GM23338 (cell line): ENCODE measurements around the gene PDK3. TPM values are rescaled to one million over a fixed set of nuclear protein-coding genes. Genes with fewer than 3 reads are reported as not detected.

Experiments used
- ATAC-seq: fragments of 200-7000 bp; cut with Tn5 transposase; 3 replicates; pipeline ENCODE4 v1.9.1; 2020
- DNase-seq: peaks from one replicate; pipeline ENCODE4 v3.0.0-alpha.2; 2015; ENCODE audit warnings: low spot score
- H2AFZ ChIP-seq: fragments of 200-600 bp; sonication (generic); 2 replicates; pipeline ENCODE4 v1.8.0; 2016; ENCODE audit warnings: antibody characterized with exemption, mild to moderate bottlenecking, moderate library complexity
- H3F3A ChIP-seq: fragments of 200-600 bp; sonication (generic); replicated peaks from 2 replicates; pipeline ENCODE4 v1.8.0; 2017; ENCODE audit warnings: antibody characterized with exemption, mixed run types, low read depth
- H3K27ac ChIP-seq: fragments of 200-600 bp; sonication (generic); 2 replicates; pipeline ENCODE4 v1.6.1; 2016; ENCODE audit warnings: low read depth
- H3K27me3 ChIP-seq: fragments of 200-600 bp; sonication (generic); 2 replicates; pipeline ENCODE4 v1.8.0; 2016; ENCODE audit warnings: mild to moderate bottlenecking, mixed run types, moderate library complexity; ENCODE audit not compliant: insufficient read depth
- H3K36me3 ChIP-seq: fragments of 200-600 bp; sonication (generic); 2 replicates; pipeline ENCODE4 v1.8.0; 2016; ENCODE audit warnings: mild to moderate bottlenecking; ENCODE audit not compliant: insufficient read depth
- H3K4me1 ChIP-seq: fragments of 200-600 bp; sonication (generic); 2 replicates; pipeline ENCODE4 v1.8.0; 2016; ENCODE audit warnings: mild to moderate bottlenecking, moderate library complexity; ENCODE audit not compliant: insufficient read depth
- H3K4me2 ChIP-seq: fragments of 200-600 bp; sonication (generic); 2 replicates; pipeline ENCODE4 v1.7.1; 2017; ENCODE audit warnings: mixed run types
- H3K4me3 ChIP-seq: fragments of 200-600 bp; sonication (generic); 2 replicates; pipeline ENCODE4 v1.6.1; 2016; ENCODE audit warnings: mixed run types
- H3K79me2 ChIP-seq: fragments of 200-600 bp; sonication (generic); replicated peaks from 2 replicates; pipeline ENCODE4 v1.8.0; 2017; ENCODE audit warnings: mild to moderate bottlenecking; ENCODE audit not compliant: insufficient read depth
- H3K9me2 ChIP-seq: fragments of 200-600 bp; sonication (generic); 2 replicates; pipeline ENCODE4 v1.8.0; 2017; ENCODE audit not compliant: insufficient read depth
- H4K20me1 ChIP-seq: fragments of 200-600 bp; sonication (generic); replicated peaks from 2 replicates; pipeline ENCODE4 v1.8.0; 2017; ENCODE audit warnings: mild to moderate bottlenecking; ENCODE audit not compliant: insufficient read depth
- H3K27ac Mint-ChIP-seq: 2 replicates; pipeline ENCODE4 v1.8.0; 2020; ENCODE audit warnings: inconsistent platforms, mild to moderate bottlenecking, moderate library complexity, mixed read lengths
- H3K27me3 Mint-ChIP-seq: 3 replicates; pipeline ENCODE4 v1.8.0; 2022; ENCODE audit warnings: low read depth, mild to moderate bottlenecking, moderate library complexity, mixed read lengths, inconsistent platforms; ENCODE audit not compliant: insufficient read depth, poor library complexity
- H3K36me3 Mint-ChIP-seq: 3 replicates; pipeline ENCODE4 v1.8.0; 2021; ENCODE audit warnings: low read depth, mild to moderate bottlenecking, inconsistent platforms, moderate library complexity, mixed read lengths
- H3K4me1 Mint-ChIP-seq: 3 replicates; pipeline ENCODE4 v1.8.0; 2020; ENCODE audit warnings: mild to moderate bottlenecking, inconsistent platforms, mixed read lengths
- H3K4me3 Mint-ChIP-seq: 3 replicates; pipeline ENCODE4 v1.8.0; 2021; ENCODE audit warnings: moderate library complexity, mild to moderate bottlenecking, inconsistent platforms, mixed read lengths
- H3K9me3 Mint-ChIP-seq: 3 replicates; pipeline ENCODE4 v1.8.0; 2020; ENCODE audit warnings: moderate library complexity, mild to moderate bottlenecking, inconsistent platforms, mixed read lengths
- CREB1 ChIP-seq: fragments of 250-450 bp; sonication (Bioruptor Pico); IDR thresholded peaks from 2 replicates; pipeline ENCODE4 v1.5.0; 2020; ENCODE audit warnings: low read depth, mild to moderate bottlenecking, moderate library complexity
- EZH2 ChIP-seq: fragments of 200-600 bp; sonication (generic); IDR thresholded peaks from one replicate; pipeline ENCODE4 v1.8.0; 2017; ENCODE audit warnings: antibody characterized with exemption, mild to moderate bottlenecking, low read depth; ENCODE audit not compliant: unreplicated experiment
- EZH2phosphoT487 ChIP-seq: fragments of 200-600 bp; sonication (generic); IDR thresholded peaks from one replicate; pipeline ENCODE4 v1.8.1; 2018; ENCODE audit warnings: antibody characterized with exemption; ENCODE audit not compliant: unreplicated experiment
- JUNB ChIP-seq: IDR thresholded peaks from one replicate; pipeline ENCODE4 v1.6.1; 2016; ENCODE audit warnings: antibody characterized with exemption; ENCODE audit not compliant: unreplicated experiment
- NANOG ChIP-seq: IDR thresholded peaks from 2 replicates; pipeline ENCODE4 v1.6.1; 2016; ENCODE audit warnings: antibody characterized with exemption, borderline replicate concordance
- POLR2AphosphoS5 ChIP-seq: IDR thresholded peaks from 2 replicates; pipeline ENCODE4 v1.6.1; 2016; ENCODE audit warnings: antibody characterized with exemption, low read depth
- STAT1 ChIP-seq: IDR thresholded peaks from one replicate; pipeline ENCODE4 v1.6.1; 2016; ENCODE audit warnings: antibody characterized with exemption; ENCODE audit not compliant: unreplicated experiment
- ZNF114 ChIP-seq: fragments of 250-450 bp; sonication (Bioruptor Pico); IDR thresholded peaks from 2 replicates; pipeline ENCODE4 v1.5.0; 2020; ENCODE audit warnings: mild to moderate bottlenecking, moderate library complexity
- ZNF331 ChIP-seq: fragments of 250-450 bp; sonication (Bioruptor Pico); IDR thresholded peaks from 2 replicates; pipeline ENCODE4 v1.5.0; 2020; ENCODE audit warnings: low read depth, mild to moderate bottlenecking, moderate library complexity
- long read RNA-seq: library from polyadenylated mRNA; unstranded; transcript quantifications from one replicate; pipeline ENCODE4 v2.0.0, GENCODE V29; 2020; ENCODE audit not compliant: unreplicated experiment
- polyA plus RNA-seq: library from polyadenylated mRNA; unstranded; fragments of >200 nt; fragmentation: Nextera tagmentation; extraction: Ambion mirVana; gene quantifications from 2 replicates; pipeline ENCODE4 v1.2.1, GENCODE V29; 2016
- total RNA-seq: library from RNA; depleted of rRNA; stranded (reverse); fragments of >200 nt; shearing (Covaris generic); gene quantifications from 2 replicates; pipeline ENCODE4 v1.2.3, GENCODE V29; 2014; rRNA removed
- TF ChIP-seq, protein P1 (sequence below): IDR thresholded peaks from one replicate; pipeline ENCODE4 v1.6.1; 2018; ENCODE audit warnings: antibody characterized with exemption; ENCODE audit not compliant: unreplicated experiment
- TF ChIP-seq, protein P2 (sequence below): IDR thresholded peaks from 2 replicates; pipeline ENCODE4 v1.6.1; 2016; ENCODE audit warnings: antibody characterized with exemption
- TF ChIP-seq, protein P3 (sequence below), 2 experiments: fragments of 200-600 bp in 1 of 2; sonication (generic) in 1 of 2; conservative IDR thresholded peaks; 2 replicates each; pipeline versions ENCODE4 v1.5.1 to v1.6.1; 2016 to 2017; ENCODE audit warnings: antibody characterized with exemption in 2 of 2, low read depth in 2 of 2, mild to moderate bottlenecking in 2 of 2, moderate library complexity in 1 of 2
- TF ChIP-seq, protein P4 (sequence below): fragments of 250-450 bp; sonication (Bioruptor Pico); IDR thresholded peaks from 2 replicates; pipeline ENCODE4 v1.5.0; 2020; ENCODE audit warnings: mild to moderate bottlenecking, moderate library complexity

PDK3 gene
- 43.6 and 51.2 TPM in 2 replicates for total RNA-seq
- polyA plus RNA-seq = 32.6 and 35.7 TPM in 2 replicates
- long read RNA-seq, transcript PDK3-201 (11 exons, 1,809 nt) = major isoform, 6 of 15 reads
- long read RNA-seq, partial matches to known transcripts = 4 of 15 reads
- long read RNA-seq, other reads (novel, unspliced or antisense) = 1 of 15 reads

DNA sequence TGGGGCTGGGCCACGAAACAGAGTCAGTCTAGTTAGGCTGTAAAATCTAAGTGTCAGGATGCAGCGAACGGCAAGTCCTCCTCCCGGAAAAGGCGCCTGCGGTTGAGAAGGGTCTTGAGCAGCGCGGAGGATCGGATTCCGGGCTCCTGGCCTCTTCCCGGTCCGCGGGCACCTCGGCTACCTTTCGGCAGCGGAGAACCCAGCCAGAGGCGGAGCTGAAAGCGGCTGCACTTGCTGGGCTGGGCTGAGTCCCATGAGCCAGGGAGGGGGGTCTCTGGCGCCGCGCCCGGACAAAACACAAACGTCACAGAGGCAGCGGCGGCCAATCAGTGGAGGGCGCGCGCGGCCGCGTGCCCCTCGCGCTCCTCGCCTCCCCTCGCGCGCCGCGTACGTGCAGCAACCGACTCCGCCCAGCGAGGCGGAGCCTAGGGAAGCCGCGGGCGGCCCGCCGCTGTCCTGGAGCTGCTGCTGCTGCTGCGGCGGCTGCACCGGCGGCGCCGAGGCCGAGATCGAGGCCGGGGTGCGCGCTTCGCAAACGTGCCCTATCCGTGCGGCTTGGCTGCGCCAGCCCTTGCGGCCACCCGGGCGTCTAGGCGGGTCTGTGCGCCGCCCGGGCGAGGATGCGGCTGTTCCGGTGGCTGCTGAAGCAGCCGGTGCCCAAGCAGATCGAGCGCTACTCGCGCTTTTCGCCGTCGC, at the start of gene PDK3:
Gene PDK3, plus strand, starts transcription at position 451 of the 696 bp plus-strand sequence. Its CDS starts 170 bp downstream, at position 621.
- peak; percentile 91 for ATAC-seq
- Mint-ChIP-seq H3K4me3 (peak within 1 kb of the TSS; percentile 78), H3K36me3 (no peaks in the 10 kb centered on the region; the same call in 2 of the 3 replicates), H3K9me3 (no peaks in the 10 kb centered on the region), H3K27ac (peak within 1 kb of the TSS; percentile 87), H3K4me1 (peaks cover 11% of the 10 kb centered on the region), H3K27me3 (no peaks in the 10 kb centered on the region)
- peak; percentile 87 for DNase-seq
- peak within 1 kb of the TSS; percentile 78; the same call in 1 of the 2 replicates for H3K27ac ChIP-seq
- peaks cover 5% of the 10 kb centered on the region for H3K4me1 ChIP-seq
- peak within 1 kb of the TSS; percentile 86 for H2AFZ ChIP-seq
- peaks cover 29% of the 10 kb centered on the region for H3K79me2 ChIP-seq
- H3K4me2 ChIP-seq = peak within 1 kb of the TSS; percentile 83
- TF ChIP-seq JUNB (no peak), ZNF331 (CRISPR knock-in tag) (no peak), ZNF114 (CRISPR knock-in tag) (no peak), NANOG (no peak), EZH2phosphoT487 (no peak), STAT1 (no peak), CREB1 (peak; percentile 84), POLR2AphosphoS5 (peak; percentile 61), EZH2 (no peak)
- TF ChIP-seq, protein P1, sequence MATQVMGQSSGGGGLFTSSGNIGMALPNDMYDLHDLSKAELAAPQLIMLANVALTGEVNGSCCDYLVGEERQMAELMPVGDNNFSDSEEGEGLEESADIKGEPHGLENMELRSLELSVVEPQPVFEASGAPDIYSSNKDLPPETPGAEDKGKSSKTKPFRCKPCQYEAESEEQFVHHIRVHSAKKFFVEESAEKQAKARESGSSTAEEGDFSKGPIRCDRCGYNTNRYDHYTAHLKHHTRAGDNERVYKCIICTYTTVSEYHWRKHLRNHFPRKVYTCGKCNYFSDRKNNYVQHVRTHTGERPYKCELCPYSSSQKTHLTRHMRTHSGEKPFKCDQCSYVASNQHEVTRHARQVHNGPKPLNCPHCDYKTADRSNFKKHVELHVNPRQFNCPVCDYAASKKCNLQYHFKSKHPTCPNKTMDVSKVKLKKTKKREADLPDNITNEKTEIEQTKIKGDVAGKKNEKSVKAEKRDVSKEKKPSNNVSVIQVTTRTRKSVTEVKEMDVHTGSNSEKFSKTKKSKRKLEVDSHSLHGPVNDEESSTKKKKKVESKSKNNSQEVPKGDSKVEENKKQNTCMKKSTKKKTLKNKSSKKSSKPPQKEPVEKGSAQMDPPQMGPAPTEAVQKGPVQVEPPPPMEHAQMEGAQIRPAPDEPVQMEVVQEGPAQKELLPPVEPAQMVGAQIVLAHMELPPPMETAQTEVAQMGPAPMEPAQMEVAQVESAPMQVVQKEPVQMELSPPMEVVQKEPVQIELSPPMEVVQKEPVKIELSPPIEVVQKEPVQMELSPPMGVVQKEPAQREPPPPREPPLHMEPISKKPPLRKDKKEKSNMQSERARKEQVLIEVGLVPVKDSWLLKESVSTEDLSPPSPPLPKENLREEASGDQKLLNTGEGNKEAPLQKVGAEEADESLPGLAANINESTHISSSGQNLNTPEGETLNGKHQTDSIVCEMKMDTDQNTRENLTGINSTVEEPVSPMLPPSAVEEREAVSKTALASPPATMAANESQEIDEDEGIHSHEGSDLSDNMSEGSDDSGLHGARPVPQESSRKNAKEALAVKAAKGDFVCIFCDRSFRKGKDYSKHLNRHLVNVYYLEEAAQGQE = no peak
- TF ChIP-seq, protein P2, sequence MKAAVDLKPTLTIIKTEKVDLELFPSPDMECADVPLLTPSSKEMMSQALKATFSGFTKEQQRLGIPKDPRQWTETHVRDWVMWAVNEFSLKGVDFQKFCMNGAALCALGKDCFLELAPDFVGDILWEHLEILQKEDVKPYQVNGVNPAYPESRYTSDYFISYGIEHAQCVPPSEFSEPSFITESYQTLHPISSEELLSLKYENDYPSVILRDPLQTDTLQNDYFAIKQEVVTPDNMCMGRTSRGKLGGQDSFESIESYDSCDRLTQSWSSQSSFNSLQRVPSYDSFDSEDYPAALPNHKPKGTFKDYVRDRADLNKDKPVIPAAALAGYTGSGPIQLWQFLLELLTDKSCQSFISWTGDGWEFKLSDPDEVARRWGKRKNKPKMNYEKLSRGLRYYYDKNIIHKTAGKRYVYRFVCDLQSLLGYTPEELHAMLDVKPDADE = no peak
- TF ChIP-seq, protein P3, sequence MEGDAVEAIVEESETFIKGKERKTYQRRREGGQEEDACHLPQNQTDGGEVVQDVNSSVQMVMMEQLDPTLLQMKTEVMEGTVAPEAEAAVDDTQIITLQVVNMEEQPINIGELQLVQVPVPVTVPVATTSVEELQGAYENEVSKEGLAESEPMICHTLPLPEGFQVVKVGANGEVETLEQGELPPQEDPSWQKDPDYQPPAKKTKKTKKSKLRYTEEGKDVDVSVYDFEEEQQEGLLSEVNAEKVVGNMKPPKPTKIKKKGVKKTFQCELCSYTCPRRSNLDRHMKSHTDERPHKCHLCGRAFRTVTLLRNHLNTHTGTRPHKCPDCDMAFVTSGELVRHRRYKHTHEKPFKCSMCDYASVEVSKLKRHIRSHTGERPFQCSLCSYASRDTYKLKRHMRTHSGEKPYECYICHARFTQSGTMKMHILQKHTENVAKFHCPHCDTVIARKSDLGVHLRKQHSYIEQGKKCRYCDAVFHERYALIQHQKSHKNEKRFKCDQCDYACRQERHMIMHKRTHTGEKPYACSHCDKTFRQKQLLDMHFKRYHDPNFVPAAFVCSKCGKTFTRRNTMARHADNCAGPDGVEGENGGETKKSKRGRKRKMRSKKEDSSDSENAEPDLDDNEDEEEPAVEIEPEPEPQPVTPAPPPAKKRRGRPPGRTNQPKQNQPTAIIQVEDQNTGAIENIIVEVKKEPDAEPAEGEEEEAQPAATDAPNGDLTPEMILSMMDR (conservative IDR thresholded peaks at IDR 0.05; ENCODE audit: low read depth in 2 of 2) = no peak
- TF ChIP-seq, protein P4, sequence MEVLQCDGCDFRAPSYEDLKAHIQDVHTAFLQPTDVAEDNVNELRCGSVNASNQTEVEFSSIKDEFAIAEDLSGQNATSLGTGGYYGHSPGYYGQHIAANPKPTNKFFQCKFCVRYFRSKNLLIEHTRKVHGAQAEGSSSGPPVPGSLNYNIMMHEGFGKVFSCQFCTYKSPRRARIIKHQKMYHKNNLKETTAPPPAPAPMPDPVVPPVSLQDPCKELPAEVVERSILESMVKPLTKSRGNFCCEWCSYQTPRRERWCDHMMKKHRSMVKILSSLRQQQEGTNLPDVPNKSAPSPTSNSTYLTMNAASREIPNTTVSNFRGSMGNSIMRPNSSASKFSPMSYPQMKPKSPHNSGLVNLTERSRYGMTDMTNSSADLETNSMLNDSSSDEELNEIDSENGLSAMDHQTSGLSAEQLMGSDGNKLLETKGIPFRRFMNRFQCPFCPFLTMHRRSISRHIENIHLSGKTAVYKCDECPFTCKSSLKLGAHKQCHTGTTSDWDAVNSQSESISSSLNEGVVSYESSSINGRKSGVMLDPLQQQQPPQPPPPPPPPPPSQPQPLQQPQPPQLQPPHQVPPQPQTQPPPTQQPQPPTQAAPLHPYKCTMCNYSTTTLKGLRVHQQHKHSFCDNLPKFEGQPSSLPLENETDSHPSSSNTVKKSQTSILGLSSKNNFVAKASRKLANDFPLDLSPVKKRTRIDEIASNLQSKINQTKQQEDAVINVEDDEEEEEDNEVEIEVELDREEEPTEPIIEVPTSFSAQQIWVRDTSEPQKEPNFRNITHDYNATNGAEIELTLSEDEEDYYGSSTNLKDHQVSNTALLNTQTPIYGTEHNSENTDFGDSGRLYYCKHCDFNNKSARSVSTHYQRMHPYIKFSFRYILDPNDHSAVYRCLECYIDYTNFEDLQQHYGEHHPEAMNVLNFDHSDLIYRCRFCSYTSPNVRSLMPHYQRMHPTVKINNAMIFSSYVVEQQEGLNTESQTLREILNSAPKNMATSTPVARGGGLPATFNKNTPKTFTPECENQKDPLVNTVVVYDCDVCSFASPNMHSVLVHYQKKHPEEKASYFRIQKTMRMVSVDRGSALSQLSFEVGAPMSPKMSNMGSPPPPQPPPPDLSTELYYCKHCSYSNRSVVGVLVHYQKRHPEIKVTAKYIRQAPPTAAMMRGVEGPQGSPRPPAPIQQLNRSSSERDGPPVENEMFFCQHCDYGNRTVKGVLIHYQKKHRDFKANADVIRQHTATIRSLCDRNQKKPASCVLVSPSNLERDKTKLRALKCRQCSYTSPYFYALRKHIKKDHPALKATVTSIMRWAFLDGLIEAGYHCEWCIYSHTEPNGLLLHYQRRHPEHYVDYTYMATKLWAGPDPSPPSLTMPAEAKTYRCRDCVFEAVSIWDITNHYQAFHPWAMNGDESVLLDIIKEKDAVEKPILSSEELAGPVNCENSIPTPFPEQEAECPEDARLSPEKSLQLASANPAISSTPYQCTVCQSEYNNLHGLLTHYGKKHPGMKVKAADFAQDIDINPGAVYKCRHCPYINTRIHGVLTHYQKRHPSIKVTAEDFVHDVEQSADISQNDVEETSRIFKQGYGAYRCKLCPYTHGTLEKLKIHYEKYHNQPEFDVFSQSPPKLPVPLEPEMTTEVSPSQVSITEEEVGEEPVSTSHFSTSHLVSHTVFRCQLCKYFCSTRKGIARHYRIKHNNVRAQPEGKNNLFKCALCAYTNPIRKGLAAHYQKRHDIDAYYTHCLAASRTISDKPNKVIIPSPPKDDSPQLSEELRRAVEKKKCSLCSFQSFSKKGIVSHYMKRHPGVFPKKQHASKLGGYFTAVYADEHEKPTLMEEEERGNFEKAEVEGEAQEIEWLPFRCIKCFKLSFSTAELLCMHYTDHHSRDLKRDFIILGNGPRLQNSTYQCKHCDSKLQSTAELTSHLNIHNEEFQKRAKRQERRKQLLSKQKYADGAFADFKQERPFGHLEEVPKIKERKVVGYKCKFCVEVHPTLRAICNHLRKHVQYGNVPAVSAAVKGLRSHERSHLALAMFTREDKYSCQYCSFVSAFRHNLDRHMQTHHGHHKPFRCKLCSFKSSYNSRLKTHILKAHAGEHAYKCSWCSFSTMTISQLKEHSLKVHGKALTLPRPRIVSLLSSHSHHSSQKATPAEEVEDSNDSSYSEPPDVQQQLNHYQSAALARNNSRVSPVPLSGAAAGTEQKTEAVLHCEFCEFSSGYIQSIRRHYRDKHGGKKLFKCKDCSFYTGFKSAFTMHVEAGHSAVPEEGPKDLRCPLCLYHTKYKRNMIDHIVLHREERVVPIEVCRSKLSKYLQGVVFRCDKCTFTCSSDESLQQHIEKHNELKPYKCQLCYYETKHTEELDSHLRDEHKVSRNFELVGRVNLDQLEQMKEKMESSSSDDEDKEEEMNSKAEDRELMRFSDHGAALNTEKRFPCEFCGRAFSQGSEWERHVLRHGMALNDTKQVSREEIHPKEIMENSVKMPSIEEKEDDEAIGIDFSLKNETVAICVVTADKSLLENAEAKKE (CRISPR knock-in tag) = no peak
- no peaks in the 10 kb centered on the region for H3K9me2 ChIP-seq
- no peaks in the 10 kb centered on the region for H3K36me3 ChIP-seq
- no peaks in the 10 kb centered on the region for H3F3A ChIP-seq
- H3K4me3 ChIP-seq = peak within 1 kb of the TSS; percentile 70
- H4K20me1 ChIP-seq = 0 out of 2 replicates have a peak, but pooled peaks cover 3% of the 10 kb centered on the region
- no peaks in the 10 kb centered on the region for H3K27me3 ChIP-seq
